Stimulated activated naive CD4-positive, alpha-beta T cell treated with Interleukin-2 at 50 U/mL for 16 hours (primary cell): ENCODE data around the gene NCOA1.
"Not testable (repeated sequence)": the region's sequence is repeated elsewhere in the genome, so short reads cannot be mapped to it uniquely, and the experiment has no call there.

ENCODE experiments used
- DNase-seq: peaks from one replicate; lab custom pipeline; 2025; lab: John Stamatoyannopoulos, UW

The NCOA1 gene

GRCh38 chr2:24474053-24474452, 17.0 kb upstream of the NCOA1 start:
- DNase-seq = no peak

GRCh38 chr2:24477229-24477628, 13.8 kb upstream of the NCOA1 start:
- DNase-seq = no peak

DNA sequence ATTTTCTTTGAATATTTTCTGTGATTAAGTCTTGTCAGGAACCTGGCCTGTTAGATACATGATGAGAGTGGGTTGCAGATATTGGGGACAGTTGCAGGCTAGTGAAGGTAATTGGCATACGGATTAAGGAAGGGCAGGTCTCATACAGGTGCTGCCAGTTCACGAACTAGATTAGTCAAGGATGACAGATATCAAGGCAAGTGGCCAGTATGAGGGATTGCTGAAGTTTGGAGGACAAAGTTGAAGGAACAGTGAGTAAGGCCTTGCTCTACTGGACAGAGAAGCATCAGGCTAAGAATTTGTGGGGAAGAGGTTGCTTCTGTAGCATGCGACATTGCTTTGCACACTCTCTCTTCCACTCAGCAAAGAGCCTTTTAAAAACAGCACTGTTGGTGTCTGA, 12.8 kb upstream of the NCOA1 start:
- DNase-seq = no peak

DNA sequence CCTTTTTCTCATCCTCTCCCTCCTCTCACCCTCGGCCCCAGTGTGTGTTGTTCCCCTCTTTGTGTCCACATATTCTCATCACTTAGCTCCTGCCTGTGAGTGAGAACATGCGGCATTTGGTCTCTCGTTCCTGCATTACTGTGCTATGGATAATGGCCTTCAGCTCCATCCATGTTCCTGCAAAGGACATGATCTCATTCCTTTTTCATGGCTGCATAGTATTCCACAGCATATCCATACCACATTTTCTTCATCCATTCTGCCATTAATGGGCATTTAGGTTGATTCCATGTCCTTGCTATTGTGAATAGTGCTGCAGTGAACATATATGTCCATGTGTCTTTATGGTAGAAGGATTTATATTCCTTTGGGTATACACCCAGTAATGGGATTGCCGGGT, 10.8 kb upstream of the NCOA1 start:
- DNase-seq = no peak

DNA sequence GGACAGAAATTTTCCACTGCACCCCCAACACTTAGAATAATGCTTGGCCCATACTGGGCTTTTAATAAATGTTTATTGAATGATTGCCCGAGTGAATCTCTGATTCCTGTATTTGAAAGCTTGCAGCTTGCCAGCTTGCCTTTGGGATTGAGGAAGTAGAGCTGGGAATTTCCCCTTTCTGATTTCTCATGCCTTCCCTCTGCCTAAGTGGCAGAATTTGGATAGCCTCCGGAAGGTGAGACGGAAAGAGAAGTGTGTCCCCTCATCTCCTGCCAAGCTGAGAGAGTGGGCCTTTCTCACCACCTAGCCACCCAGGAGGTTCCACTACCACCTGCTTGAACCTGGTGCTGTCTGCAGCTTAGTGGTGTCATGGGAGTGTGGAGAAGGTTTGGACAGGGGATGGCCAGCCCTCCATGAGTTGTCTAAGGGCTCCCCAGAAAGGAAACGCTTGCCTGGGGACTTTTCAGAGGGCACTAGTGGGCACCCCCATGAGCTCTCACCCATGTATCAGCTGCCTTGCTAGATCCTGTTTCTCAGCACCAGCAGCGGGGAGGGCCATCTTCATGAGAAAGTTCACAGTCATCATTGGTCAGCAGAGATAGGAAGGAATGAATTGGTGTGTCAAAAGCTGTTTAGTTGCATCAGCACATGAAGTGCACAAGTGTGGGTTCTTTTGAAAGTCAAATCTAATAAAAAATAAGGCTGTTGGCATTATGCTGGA, 8.6 kb upstream of the NCOA1 start:
- no peak for DNase-seq

GRCh38 chr2:24482972-24483300, 8.1 kb upstream of the NCOA1 start:
- DNase-seq = no peak

DNA sequence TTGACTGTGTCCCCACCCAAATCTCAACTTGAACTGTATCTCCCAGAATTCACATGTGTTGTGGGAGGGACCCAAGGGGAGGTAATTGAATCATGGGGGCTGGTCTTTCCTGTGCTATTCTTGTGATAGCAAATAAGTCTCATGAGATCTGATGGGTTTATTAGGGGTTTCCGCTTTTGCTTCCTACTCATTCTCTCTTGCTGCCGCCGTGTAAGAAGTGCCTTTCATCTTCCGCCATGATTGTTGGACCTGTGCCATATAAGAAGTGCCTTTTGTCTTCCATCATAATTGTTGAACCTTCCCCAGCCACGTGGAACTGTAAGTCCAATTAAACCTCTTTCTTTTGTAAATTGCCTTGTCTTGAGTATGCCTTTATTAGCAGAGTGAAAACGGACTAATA, 6.4 kb upstream of the NCOA1 start:
- not testable (repeated sequence) for DNase-seq

DNA sequence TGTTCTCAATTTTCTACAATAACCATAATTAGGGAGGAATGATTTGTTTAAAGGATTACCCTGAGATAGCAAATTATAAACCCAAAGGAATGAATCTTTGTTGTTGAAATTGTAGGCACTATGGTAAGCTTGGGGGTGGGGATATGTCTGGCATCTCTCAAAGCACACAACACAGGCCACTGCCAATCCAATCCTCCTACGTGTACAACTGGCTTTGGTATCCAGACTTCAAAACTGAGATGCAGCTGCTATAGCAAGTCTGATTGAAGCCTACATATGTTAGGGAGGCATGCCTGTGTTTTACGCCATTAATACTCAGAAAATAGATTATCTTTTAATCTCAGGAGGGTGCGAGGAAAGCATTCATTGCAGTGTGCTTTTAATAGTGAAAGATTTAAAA, 5.9 kb upstream of the NCOA1 start:
- no peak for DNase-seq

DNA sequence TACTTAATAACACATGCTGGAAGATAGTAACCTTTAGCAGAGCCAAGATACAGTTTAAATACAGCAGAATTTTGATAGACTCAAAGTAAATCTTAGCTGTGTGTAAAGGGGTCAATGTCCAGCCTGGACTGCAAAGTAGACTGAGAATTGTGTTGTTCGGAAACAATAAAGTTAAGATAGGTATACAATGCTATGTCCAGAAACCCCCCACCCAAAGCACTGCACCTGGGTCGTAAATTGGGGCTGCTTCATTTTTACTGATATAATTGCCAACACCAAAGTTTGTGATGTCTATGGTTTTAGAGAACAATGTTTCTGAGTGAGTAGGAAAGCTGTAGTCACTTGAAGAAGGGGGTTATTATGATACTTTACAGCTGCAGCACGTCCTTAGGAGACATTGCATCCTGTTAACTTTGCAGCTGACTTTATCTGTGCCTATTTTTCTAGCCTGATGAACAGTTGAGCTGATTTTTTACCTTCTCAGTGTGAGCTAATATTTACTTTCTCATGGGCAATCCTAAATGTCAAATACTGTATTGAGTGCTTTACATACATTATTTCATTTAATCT, 4.3 kb upstream of the NCOA1 start:
- DNase-seq = no peak

- DNase-seq = no peak
These were observed 1.4 kb upstream of the NCOA1 start for GRCh38 chr2:24489465-24490180.

- DNase-seq = no peak
These were observed 819 bp upstream of the NCOA1 start for GRCh38 chr2:24490181-24490689.

DNA sequence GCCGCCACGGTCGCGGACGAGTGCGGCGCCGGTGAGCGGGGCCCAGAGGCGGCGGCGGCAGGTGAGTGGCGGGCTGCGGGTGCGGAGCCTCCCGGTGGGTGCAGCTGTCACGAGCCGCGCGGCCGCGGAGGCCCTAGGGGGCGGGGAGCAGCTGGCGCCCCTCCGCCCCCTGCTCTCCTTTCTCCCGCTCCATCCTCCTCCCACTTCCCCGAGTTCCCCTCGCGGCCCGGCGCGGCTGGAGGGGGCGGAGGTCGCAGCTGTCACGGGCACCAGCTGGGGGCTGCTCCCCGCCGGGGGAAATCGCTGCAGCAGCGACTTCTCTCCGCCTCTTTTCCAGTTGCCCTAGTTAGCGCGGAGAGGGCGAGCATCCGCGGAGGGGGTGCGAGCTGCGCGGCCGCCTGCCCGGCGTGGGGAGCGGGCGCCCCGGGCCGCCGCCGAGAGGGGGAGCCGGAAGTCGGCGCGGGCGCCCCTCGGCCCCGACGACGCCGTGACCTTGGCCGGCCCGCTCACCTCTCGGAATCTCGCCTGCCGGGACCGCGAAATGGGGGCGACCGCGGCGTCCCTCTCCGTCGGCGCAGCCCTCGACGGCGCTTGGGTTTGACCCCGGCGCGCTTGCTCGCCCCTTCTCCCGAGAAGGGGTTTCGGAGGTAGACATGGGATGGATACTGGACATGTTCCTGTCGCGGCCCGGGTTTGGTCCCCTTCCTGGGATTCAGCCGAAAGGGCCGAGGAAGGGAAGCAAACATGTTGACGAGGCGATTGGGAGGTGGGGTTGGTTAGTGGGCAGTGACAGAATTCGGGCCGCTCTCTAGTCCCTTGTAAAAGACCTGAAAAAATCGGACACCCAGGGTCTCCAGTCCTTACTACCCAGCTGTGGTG, 727 bp downstream of the NCOA1 start:
- DNase-seq = peak; percentile 59

DNA sequence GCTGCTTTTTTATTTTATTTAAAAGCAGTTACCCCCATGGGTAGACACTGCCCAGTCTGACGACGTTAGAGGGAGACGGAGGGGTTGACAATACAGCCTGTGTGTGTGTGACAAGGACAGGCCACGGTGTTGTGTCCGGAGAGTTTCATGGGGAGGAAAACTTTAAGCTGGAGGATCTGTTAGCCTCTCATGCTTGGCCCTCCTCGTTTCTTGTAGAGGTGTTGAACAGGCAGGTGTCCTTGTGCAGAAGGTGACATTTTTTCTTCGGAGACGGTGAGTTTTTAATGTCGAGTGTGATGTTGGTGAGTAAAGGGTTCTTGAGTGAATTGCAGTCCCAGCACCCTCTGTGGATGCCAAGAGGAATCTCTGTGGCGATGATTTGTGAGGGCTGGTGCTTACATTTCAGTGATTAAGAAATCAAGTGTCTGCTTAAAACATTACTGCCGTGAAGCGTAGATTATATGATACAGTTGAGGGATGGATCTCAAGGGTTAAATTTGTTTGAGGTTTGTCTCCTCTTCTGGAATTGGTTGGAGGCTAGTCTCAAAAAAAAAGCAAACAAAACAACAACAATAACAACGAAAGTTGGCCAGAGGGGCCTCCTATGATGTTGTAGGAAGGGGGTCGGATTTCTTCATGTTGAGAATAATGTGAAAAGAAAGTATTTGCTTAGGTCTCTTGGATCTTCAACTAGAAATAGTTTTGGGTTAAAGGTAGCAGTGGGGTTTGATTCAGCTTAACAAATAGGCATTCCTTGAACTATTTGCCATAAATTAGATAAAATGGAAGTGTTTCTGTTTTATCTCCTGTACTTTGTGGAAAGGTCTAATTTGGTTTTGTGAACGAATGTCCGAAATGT, 1.6 kb downstream of the NCOA1 start:
- DNase-seq = no peak

GRCh38 chr2:24493713-24494112, 2.7 kb downstream of the NCOA1 start:
- no peak for DNase-seq

GRCh38 chr2:24494410-24494809, 3.4 kb downstream of the NCOA1 start:
- DNase-seq = no peak

- no peak for DNase-seq
These were observed 4.4 kb downstream of the NCOA1 start for GRCh38 chr2:24495451-24495850.

DNA sequence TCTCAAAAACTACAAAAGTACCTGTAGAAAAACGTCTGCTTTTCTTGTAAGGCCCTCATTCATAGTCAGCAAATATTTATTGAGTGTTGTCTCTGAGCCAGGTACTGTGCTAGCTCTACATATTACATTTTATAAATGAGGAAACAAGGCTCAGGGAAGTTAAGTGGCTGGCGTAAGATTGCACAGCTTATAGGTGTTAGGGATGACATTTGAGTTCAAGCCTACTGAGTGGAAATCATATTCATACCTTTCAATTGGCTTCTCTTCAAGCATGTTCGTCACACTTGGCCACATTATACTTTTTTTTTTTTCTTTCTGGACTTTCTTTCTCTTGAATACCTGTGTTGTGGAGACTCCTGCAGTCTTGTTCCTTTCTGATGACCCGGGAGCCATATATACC, 5.9 kb downstream of the NCOA1 start:
- no peak for DNase-seq

- no peak for DNase-seq
These were observed 6.6 kb downstream of the NCOA1 start for GRCh38 chr2:24497685-24498084.

- DNase-seq = no peak
These were observed 7.1 kb downstream of the NCOA1 start for GRCh38 chr2:24498121-24498520.

DNA sequence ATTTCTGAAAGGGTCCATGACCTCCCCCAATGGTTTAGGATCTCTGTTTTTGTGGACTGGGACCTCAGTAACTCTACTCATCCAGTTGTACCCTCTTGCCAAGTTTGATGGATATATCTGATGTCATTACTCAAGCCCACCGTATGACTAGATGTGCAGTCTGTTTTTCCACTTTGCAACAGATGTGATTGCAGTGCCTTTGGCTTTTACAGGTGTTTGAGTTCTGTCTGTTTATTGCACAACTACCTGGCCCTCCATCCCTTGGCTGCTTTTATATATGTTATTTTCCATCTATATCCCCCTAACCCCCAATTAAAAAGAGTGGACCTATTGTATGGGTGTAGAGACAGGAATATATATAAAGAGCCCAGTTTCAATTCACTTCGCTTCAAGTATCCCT, 10.8 kb downstream of the NCOA1 start:
- no peak for DNase-seq

DNA sequence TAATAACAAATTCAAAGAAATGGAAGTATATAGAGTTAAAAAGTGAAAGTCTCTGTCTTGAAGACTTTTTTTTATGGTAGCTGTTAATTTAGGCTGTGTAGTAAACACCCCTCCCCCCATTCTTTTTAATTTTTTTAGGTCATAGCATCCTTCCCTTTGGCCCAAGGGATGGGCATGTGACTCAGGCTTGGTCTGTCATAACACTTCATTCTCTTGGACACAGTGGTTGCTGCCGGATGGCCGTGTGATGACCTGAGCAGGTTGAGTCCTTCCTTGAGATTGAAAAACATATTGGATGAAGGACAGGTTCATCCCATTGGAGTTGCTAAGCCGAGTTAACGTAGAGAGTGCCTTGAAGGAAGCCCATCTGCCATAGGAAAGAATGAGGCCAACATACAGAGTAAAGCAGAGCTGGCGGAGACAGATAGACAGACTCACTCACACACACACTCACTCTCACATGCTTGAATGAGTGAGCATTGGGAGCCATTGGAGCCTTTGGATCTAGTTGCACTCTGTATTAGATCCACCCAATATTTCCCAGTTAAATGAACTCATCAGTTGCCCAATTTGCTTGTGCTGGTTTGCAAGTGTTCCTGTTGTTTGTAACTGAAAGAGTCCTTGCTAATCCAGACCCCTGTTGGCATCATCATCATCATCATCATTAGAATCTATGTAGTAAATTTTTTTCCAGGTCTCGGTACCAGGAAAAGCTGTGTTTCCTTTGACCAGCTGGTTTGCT, 14.7 kb downstream of the NCOA1 start:
- DNase-seq = no peak
